RWPE2 (cell line): ENCODE results near the gene KDF1.

Experiments
- ATAC-seq: fragments of 200-7000 bp; cut with Tn5 transposase; 3 replicates; pipeline ENCODE4 v1.9.1; 2021; ENCODE audit warnings: low read depth
- DNase-seq: peaks from one replicate; pipeline ENCODE4 v3.0.0-alpha.2; 2020; ENCODE audit warnings: low spot score
- H3K27ac ChIP-seq: fragments of 450-650 bp; 2 replicates; pipeline ENCODE4 v1.5.1; 2017; ENCODE audit warnings: mild to moderate bottlenecking; ENCODE audit not compliant: poor library complexity, severe bottlenecking
- H3K27me3 ChIP-seq: fragments of 250-450 bp; sonication (Bioruptor Pico); 2 replicates; pipeline ENCODE4 v1.5.1; 2021; ENCODE audit warnings: mild to moderate bottlenecking, moderate library complexity; ENCODE audit not compliant: insufficient read depth, poor library complexity, severe bottlenecking
- H3K36me3 ChIP-seq: fragments of 250-450 bp; sonication (Bioruptor Pico); 2 replicates; pipeline ENCODE4 v1.5.1; 2020; ENCODE audit warnings: low read depth, mild to moderate bottlenecking, moderate library complexity
- H3K4me1 ChIP-seq: fragments of 250-450 bp; sonication (Bioruptor Pico); 2 replicates; pipeline ENCODE4 v1.5.1; 2021; ENCODE audit warnings: mild to moderate bottlenecking, moderate library complexity; ENCODE audit not compliant: insufficient read depth, poor library complexity, severe bottlenecking
- H3K4me3 ChIP-seq: fragments of 250-450 bp; sonication (Bioruptor Pico); 2 replicates; pipeline ENCODE4 v1.5.1; 2021; ENCODE audit warnings: mild to moderate bottlenecking, moderate library complexity; ENCODE audit not compliant: severe bottlenecking
- H3K9me3 ChIP-seq: fragments of 250-450 bp; sonication (Bioruptor Pico); 2 replicates; pipeline ENCODE4 v1.5.1; 2021; ENCODE audit warnings: mild to moderate bottlenecking, moderate library complexity; ENCODE audit not compliant: severe bottlenecking
- TF ChIP-seq, protein P1 (sequence below): fragments of 450-650 bp; IDR thresholded peaks from one replicate; pipeline ENCODE4 v1.5.1; 2017; ENCODE audit warnings: mild to moderate bottlenecking, moderate library complexity; ENCODE audit not compliant: poor library complexity, severe bottlenecking

KDF1 gene

DNA sequence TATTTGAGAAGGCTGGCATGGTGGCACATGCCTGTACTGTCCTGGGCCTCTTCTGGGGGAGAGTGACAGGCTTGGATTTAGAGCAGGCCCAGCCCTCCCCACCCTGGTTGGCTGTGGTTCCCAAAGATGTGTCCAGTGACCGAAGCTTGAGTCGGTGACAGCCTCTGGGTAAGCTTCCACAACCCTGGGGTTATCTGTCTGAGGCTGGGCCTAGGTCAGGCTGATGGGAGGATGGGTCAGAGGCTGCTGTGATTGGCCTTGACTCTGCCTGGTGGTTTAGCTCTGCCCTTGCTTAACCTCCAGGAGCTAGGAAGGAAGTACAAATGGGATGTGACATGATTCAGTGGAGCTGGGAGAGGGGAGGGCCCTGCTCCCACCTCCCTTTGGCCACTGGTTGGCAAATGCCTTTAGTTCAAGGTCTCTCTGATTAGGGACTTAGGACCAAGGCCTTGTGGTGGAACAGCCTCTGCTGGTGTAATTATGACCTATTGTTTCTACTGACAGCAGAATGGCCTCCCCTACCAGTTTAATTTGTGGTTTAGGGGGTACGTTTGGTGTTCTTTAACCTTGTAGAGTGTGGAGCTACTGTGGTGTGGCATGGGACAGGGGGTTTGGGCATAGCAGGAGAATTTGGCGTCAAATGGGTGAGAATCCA, 22.1 kb downstream of the KDF1 start:
- H3K27me3 ChIP-seq, result no peaks in the 10 kb centered on the region
- TF ChIP-seq, protein P1, sequence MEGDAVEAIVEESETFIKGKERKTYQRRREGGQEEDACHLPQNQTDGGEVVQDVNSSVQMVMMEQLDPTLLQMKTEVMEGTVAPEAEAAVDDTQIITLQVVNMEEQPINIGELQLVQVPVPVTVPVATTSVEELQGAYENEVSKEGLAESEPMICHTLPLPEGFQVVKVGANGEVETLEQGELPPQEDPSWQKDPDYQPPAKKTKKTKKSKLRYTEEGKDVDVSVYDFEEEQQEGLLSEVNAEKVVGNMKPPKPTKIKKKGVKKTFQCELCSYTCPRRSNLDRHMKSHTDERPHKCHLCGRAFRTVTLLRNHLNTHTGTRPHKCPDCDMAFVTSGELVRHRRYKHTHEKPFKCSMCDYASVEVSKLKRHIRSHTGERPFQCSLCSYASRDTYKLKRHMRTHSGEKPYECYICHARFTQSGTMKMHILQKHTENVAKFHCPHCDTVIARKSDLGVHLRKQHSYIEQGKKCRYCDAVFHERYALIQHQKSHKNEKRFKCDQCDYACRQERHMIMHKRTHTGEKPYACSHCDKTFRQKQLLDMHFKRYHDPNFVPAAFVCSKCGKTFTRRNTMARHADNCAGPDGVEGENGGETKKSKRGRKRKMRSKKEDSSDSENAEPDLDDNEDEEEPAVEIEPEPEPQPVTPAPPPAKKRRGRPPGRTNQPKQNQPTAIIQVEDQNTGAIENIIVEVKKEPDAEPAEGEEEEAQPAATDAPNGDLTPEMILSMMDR, result no peak
- no peak for ATAC-seq
- no peak for DNase-seq
- no peak overlapping the region for H3K4me3 ChIP-seq
- no peaks in the 10 kb centered on the region for H3K9me3 ChIP-seq
- peaks cover 3% of the 10 kb centered on the region for H3K4me1 ChIP-seq
- peaks cover 73% of the 10 kb centered on the region for H3K36me3 ChIP-seq
- H3K27ac ChIP-seq, result no peak overlapping the region

DNA sequence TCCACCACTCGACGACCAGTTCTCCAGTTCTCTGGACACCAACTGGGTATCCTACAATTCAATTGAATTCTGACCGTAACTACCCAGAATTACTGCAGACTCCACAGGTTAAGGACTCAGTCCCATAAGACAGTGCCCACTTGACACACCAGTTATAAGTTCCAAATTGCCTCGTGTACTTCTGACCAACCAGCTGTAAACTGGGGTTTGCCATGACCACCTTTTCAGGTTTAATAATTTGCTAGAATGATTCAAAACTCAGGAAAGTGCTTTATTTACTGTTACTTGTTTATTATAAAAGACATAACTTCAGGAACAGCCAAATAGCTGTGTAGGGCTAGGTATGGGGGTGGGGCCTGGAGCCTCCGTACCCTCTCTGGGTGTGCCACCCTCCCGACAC, 23.4 kb downstream of the KDF1 start:
- Histone ChIP-seq H3K27ac (no peak overlapping the region), H3K4me3 (no peak overlapping the region), H3K27me3 (no peaks in the 10 kb centered on the region), H3K4me1 (peaks cover 3% of the 10 kb centered on the region), H3K36me3 (peaks cover 71% of the 10 kb centered on the region), H3K9me3 (no peaks in the 10 kb centered on the region)
- TF ChIP-seq, protein P1, result no peak
- ATAC-seq, result no peak
- DNase-seq, result no peak

DNA sequence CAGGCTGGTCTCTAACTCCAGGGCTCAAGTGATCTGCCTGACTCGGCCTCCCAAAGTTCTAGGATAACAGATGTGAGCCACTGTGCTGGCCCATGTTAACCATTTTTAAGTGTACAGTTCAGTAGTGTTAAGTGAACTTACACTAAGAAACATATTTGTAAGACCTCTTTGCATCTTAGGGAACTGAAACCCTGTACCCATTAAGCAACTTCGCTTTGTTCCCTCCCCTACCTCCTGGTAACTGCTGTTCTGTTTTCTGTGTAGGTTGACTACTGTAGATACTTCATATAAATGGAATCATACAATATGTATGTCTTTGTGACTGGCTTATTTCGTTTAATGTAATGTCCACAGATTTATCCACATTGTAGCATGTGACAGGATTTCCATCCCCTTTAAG, 27.7 kb downstream of the KDF1 start:
- Histone ChIP-seq H3K4me3 (no peak overlapping the region), H3K36me3 (peaks cover 74% of the 10 kb centered on the region), H3K4me1 (no peaks in the 10 kb centered on the region), H3K9me3 (no peaks in the 10 kb centered on the region), H3K27me3 (no peaks in the 10 kb centered on the region), H3K27ac (no peak overlapping the region)
- TF ChIP-seq, protein P1, result no peak
- ATAC-seq, result no peak
- DNase-seq, result no peak

DNA sequence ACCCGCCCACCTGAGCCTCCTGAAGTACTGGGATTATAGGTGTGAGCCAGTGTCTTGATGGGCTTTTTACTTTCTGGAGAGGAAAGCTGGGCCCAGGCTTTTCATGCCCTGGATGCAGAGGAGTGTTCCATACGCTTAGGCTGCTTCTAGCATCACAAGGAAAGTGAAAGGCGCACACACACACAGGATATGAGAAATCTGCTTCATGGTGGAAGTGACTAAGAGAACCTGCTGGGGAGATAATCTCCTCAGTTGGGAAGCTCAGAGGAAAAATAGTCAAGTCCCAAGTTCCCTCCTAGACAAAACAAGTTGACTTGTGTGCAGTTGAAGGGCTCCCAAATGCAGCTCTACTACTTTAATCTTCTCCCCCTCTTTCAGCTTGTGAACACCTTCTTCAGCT, 36.6 kb downstream of the KDF1 start:
- H3K36me3 ChIP-seq, result peaks cover 56% of the 10 kb centered on the region
- H3K9me3 ChIP-seq, result no peaks in the 10 kb centered on the region
- H3K4me3 ChIP-seq, result no peak overlapping the region
- H3K4me1 ChIP-seq, result peaks cover 10% of the 10 kb centered on the region
- ATAC-seq (no peak), DNase-seq (no peak)
- TF ChIP-seq, protein P1, result no peak
- H3K27ac ChIP-seq, result no peak overlapping the region
- no peaks in the 10 kb centered on the region for H3K27me3 ChIP-seq

DNA sequence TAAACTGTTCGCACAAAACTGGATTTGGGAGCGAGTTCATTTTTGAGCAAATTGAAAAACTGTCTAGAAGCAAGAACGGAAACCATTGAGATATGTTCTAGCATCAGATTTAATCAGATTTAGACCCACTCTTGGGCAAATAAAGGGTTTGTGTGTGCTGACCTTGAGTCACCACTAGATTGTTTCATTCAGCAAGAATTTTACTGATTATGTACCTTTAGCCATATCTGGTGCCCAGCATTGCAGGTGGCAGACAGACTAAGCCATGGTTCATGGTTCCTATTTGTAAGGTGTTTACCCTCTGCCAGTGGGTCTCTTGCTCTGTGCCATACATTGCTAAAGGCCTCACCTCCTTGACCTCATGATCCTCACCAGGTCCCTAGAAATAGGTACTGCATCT, 37.4 kb downstream of the KDF1 start:
- Histone ChIP-seq H3K36me3 (peaks cover 48% of the 10 kb centered on the region), H3K27ac (peak overlapping the region; percentile 57), H3K9me3 (no peaks in the 10 kb centered on the region), H3K4me3 (peak overlapping the region; percentile 59), H3K27me3 (no peaks in the 10 kb centered on the region), H3K4me1 (peaks cover 10% of the 10 kb centered on the region)
- TF ChIP-seq, protein P1, result no peak
- ATAC-seq (no peak), DNase-seq (no peak)
